Caco-2 (cell line): ENCODE data around the gene MRPS18A. TPM values are rescaled to one million over a fixed set of nuclear protein-coding genes. Genes with fewer than 3 reads are reported as not detected.
A peak's percentile ranks its signal among the peaks of the same experiment; 100 is the strongest.

Experiments used
- BruUV-seq: library from RNA; stranded (reverse); fragments of 400-500 nt; replicated peaks from 2 replicates; lab custom pipeline; 2021; lab: Mats Ljungman, UMichigan
- CTCF ChIA-PET: fragments of 300-600 bp; sonication (Branson Sonifier 250); formaldehyde crosslinking; loops from one replicate; lab custom pipeline; 2022; ENCODE audit warnings: antibody characterized with exemption; lab: Charles Lee
- POLR2A ChIA-PET: fragments of 300-600 bp; sonication (Branson Sonifier 250); formaldehyde crosslinking; loops from one replicate; lab custom pipeline; 2022; ENCODE audit warnings: antibody characterized with exemption; lab: Charles Lee
- DNase-seq, 2 experiments: peaks; one replicate each; pipeline versions ENCODE4 v3.0.0 to v3.0.0-alpha.2; 2020 to 2022
- H3K27me3 ChIP-seq: replicated peaks from 2 replicates; pipeline ENCODE4 v1.6.0; 2011; ENCODE audit warnings: low read length; ENCODE audit not compliant: control insufficient read depth, insufficient read depth
- H3K36me3 ChIP-seq: 2 replicates; pipeline ENCODE4 v1.5.1; 2011; ENCODE audit warnings: low read length; ENCODE audit not compliant: control insufficient read depth, insufficient read depth
- H3K4me1 ChIP-seq: fragments of 250-450 bp; sonication (Bioruptor Pico); 2 replicates; pipeline ENCODE4 v1.5.1; 2020; ENCODE audit warnings: mild to moderate bottlenecking
- H3K4me3 ChIP-seq: 2 replicates; pipeline ENCODE4 v1.5.1; 2011; ENCODE audit warnings: low read depth, mild to moderate bottlenecking, control low read depth, low read length
- H3K9me3 ChIP-seq: fragments of 250-450 bp; sonication (Bioruptor Pico); 2 replicates; pipeline ENCODE4 v1.5.1; 2020; ENCODE audit warnings: mild to moderate bottlenecking, moderate library complexity
- H3K27ac Mint-ChIP-seq: one replicate; pipeline ENCODE4 v1.8.0; 2022; ENCODE audit warnings: mixed read lengths; ENCODE audit not compliant: unreplicated experiment
- H3K27me3 Mint-ChIP-seq: one replicate; pipeline ENCODE4 v1.8.0; 2022; ENCODE audit warnings: mixed read lengths; ENCODE audit not compliant: insufficient read depth, unreplicated experiment
- H3K36me3 Mint-ChIP-seq: one replicate; pipeline ENCODE4 v1.8.0; 2022; ENCODE audit warnings: mild to moderate bottlenecking, mixed read lengths; ENCODE audit not compliant: insufficient read depth, unreplicated experiment
- H3K4me1 Mint-ChIP-seq: one replicate; pipeline ENCODE4 v1.8.0; 2022; ENCODE audit warnings: low read depth, mixed read lengths; ENCODE audit not compliant: unreplicated experiment
- H3K4me3 Mint-ChIP-seq: one replicate; pipeline ENCODE4 v1.8.0; 2022; ENCODE audit warnings: mild to moderate bottlenecking, moderate library complexity, mixed read lengths; ENCODE audit not compliant: unreplicated experiment
- H3K9me3 Mint-ChIP-seq: one replicate; pipeline ENCODE4 v1.8.0; 2022; ENCODE audit warnings: mixed read lengths; ENCODE audit not compliant: unreplicated experiment
- intact Hi-C: fragments of 100-400 bp; cut with micrococcal nuclease; formaldehyde crosslinking; loops from one replicate; pipeline ENCODE4 v1.10.0; 2022; ENCODE audit not compliant: unreplicated experiment
- total RNA-seq: library from RNA; stranded (reverse); gene quantifications from 2 replicates; pipeline ENCODE4 v1.2.3, GENCODE V29; 2022
- TF ChIP-seq, protein P1 (sequence below), 2 experiments: fragments of 200-600 bp in 1 of 2; IDR thresholded peaks; 1 replicate in 1 of 2; 2 replicates in 1 of 2; pipeline versions ENCODE4 v1.5.1 to v1.8.0; 2011 to 2022; ENCODE audit warnings: antibody characterized with exemption in 1 of 2, control low read depth in 1 of 2, inconsistent platforms in 1 of 2, low read depth in 1 of 2, low read length in 1 of 2, mild to moderate bottlenecking in 1 of 2, moderate library complexity in 1 of 2; ENCODE audit not compliant: insufficient read depth in 1 of 2, severe bottlenecking in 1 of 2, unreplicated experiment in 1 of 2

Gene MRPS18A
- total RNA-seq, 1 experiment from 2014 or later, result 66.7 TPM

DNA sequence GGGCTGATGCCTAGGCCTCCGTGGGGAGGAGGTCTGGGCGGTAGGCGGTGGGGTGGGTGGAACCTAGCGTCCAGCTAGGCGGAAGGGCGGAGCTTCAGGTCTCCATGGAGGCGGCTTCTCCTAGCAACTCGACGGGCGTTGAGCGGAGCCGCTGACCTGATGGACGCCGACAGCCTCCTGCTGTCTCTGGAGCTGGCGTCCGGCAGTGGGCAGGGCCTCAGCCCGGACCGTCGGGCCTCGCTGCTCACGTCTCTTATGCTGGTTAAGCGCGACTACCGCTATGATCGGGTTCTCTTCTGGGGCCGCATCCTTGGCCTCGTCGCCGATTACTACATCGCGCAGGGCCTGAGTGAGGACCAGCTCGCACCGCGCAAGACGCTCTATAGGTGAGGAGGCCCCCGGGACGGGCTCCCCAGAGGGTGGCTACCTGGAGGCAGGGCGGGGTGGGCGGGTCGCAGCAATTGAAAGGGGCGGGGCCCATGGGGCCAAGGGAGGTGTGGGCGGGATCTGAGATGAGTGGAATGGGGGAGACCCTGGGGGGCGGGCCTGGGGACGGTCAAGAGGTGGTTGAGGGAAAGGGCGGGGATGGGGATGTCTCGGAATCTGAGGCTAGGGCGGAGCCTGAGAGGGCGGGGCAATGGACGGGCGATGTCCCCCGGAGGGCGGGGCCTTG lies 42.5 kb downstream of the MRPS18A start, which contains the start of gene RSPH9:
TSS of gene RSPH9 (plus strand) at position 97 of the 673 bp plus-strand sequence. CDS start at position 160, 63 bp downstream.
- Mint-ChIP-seq H3K4me1 (peaks cover 6% of the 10 kb centered on the region), H3K4me3 (no peak within 1 kb of the TSS), H3K36me3 (peaks cover 31% of the 10 kb centered on the region), H3K27ac (no peak within 1 kb of the TSS), H3K27me3 (no peaks in the 10 kb centered on the region), H3K9me3 (no peaks in the 10 kb centered on the region)
- H3K4me3 ChIP-seq, result no peak within 1 kb of the TSS
- ChIA-PET CTCF (interaction anchor here (0.6 kb wide), 1 partner anchor 855 kb away, joined by 7 read pairs; no protein-coding TSS in a partner anchor), POLR2A (interaction anchor here (0.5 kb wide), 1 partner anchor 125 kb away, joined by 4 read pairs; the partner anchor contains the start of gene VEGFA)
- peaks cover 1% of the 10 kb centered on the region for H3K36me3 ChIP-seq
- DNase-seq, result no peak
- TF ChIP-seq, protein P1, sequence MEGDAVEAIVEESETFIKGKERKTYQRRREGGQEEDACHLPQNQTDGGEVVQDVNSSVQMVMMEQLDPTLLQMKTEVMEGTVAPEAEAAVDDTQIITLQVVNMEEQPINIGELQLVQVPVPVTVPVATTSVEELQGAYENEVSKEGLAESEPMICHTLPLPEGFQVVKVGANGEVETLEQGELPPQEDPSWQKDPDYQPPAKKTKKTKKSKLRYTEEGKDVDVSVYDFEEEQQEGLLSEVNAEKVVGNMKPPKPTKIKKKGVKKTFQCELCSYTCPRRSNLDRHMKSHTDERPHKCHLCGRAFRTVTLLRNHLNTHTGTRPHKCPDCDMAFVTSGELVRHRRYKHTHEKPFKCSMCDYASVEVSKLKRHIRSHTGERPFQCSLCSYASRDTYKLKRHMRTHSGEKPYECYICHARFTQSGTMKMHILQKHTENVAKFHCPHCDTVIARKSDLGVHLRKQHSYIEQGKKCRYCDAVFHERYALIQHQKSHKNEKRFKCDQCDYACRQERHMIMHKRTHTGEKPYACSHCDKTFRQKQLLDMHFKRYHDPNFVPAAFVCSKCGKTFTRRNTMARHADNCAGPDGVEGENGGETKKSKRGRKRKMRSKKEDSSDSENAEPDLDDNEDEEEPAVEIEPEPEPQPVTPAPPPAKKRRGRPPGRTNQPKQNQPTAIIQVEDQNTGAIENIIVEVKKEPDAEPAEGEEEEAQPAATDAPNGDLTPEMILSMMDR (IDR thresholded peaks at IDR 0.05; ENCODE audit: insufficient read depth in 1 of 2, low read depth in 1 of 2, low read length in 1 of 2, severe bottlenecking in 1 of 2, unreplicated experiment in 1 of 2), result no peak
- no peaks in the 10 kb centered on the region for H3K9me3 ChIP-seq
- BruUV-seq, result no TSS peak
- intact Hi-C loops, result no loop called here
- no peaks in the 10 kb centered on the region for H3K4me1 ChIP-seq
- no peaks in the 10 kb centered on the region for H3K27me3 ChIP-seq

DNA sequence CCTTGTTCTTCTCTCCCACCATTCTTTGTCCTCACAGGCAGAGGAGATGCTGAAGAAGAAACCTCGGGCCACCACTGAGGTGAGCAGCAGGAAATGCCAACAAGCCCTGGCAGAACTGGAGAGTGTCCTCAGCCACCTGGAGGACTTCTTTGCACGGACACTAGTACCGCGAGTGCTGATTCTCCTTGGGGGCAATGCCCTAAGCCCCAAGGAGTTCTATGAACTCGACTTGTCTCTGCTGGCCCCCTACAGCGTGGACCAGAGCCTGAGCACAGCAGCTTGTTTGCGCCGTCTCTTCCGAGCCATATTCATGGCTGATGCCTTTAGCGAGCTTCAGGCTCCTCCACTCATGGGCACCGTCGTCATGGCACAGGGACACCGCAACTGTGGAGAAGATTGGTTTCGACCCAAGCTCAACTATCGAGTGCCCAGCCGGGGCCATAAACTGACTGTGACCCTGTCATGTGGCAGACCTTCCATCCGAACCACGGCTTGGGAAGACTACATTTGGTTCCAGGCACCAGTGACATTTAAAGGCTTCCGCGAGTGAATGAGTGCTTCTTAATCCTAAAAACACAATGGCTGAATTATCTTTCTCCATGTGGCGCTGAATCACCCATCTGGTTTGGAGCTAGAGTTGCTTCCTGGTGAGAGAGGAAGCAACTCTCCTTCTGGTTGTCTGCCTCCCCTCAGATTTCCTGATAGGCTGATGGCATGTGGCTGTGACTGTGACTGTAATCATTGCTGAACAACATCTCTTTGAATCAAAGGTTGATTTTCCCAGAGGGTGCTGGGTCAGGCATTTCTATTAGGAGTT lies 47.4 kb downstream of the MRPS18A start:
- ChIA-PET POLR2A (interaction anchor here (0.6 kb wide), 1 partner anchor 11 kb away, joined by 3 read pairs; the partner anchor contains the start of gene GTPBP2), CTCF (interaction anchor here (0.6 kb wide), 1 partner anchor 213 kb away, joined by 3 read pairs; the partner anchor contains the start of gene ABCC10)
- Histone ChIP-seq H3K27me3 (no peaks in the 10 kb centered on the region), H3K4me3 (no peak overlapping the region), H3K9me3 (no peaks in the 10 kb centered on the region), H3K4me1 (no peaks in the 10 kb centered on the region; the same call in 1 of the 2 replicates), H3K36me3 (peaks cover 1% of the 10 kb centered on the region)
- Mint-ChIP-seq H3K36me3 (peaks cover 71% of the 10 kb centered on the region), H3K4me3 (no peak overlapping the region), H3K27me3 (no peaks in the 10 kb centered on the region), H3K4me1 (peaks cover 13% of the 10 kb centered on the region), H3K9me3 (no peaks in the 10 kb centered on the region), H3K27ac (no peak overlapping the region)
- no peak for DNase-seq
- TF ChIP-seq, protein P1 (IDR thresholded peaks at IDR 0.05; ENCODE audit: insufficient read depth in 1 of 2, low read depth in 1 of 2, low read length in 1 of 2, severe bottlenecking in 1 of 2, unreplicated experiment in 1 of 2), result no peak
- intact Hi-C loops, result no loop called here
- no TSS peak for BruUV-seq

DNA sequence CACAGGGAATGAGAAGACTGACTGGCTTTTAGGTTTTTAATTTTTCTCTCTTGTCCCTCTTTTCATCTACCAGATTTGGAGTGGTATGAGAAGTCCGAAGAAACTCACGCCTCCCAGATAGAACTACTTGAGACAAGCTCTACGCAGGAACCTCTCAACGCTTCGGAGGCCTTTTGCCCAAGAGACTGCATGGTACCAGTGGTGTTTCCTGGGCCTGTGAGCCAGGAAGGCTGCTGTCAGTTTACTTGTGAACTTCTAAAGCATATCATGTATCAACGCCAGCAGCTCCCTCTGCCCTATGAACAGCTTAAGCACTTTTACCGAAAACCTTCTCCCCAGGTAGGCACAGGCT lies 51.3 kb downstream of the MRPS18A start:
- Mint-ChIP-seq H3K4me1 (peaks cover 7% of the 10 kb centered on the region), H3K27ac (peak overlapping the region; percentile 93), H3K27me3 (no peaks in the 10 kb centered on the region), H3K36me3 (peaks cover 55% of the 10 kb centered on the region), H3K4me3 (peak overlapping the region; percentile 99), H3K9me3 (no peaks in the 10 kb centered on the region)
- ChIA-PET POLR2A (no interaction called here), CTCF (no interaction called here)
- no TSS peak for BruUV-seq
- intact Hi-C loops, result no loop called here
- Histone ChIP-seq H3K9me3 (no peaks in the 10 kb centered on the region), H3K36me3 (peaks cover 1% of the 10 kb centered on the region), H3K4me1 (no peaks in the 10 kb centered on the region; the same call in 1 of the 2 replicates), H3K27me3 (no peaks in the 10 kb centered on the region), H3K4me3 (peak overlapping the region; percentile 80)
- DNase-seq, result no peak
- TF ChIP-seq, protein P1 (IDR thresholded peaks at IDR 0.05; ENCODE audit: insufficient read depth in 1 of 2, low read depth in 1 of 2, low read length in 1 of 2, severe bottlenecking in 1 of 2, unreplicated experiment in 1 of 2), result no peak
